K562 (cell line): ENCODE data around the gene CYP21A2. TPM values are rescaled to one million over a fixed set of nuclear protein-coding genes. Genes with fewer than 3 reads are reported as not detected.

Experiments used
- C11orf30 ChIP-seq: fragments of 450-650 bp; IDR thresholded peaks from 2 replicates; pipeline ENCODE4 v1.6.1; 2016; ENCODE audit warnings: low read depth, mild to moderate bottlenecking
- ETS2 ChIP-seq: IDR thresholded peaks from 2 replicates; pipeline ENCODE4 v1.6.1; 2016; ENCODE audit warnings: borderline replicate concordance, missing genetic modification characterization, mild to moderate bottlenecking, moderate library complexity, missing compliant biosample characterization; ENCODE audit not compliant: poor library complexity, severe bottlenecking
- MED1 ChIP-seq: sonication (generic); formaldehyde crosslinking; IDR thresholded peaks from 2 replicates; pipeline ENCODE4 v1.8.1; 2023; ENCODE audit warnings: missing genetic modification reagents, borderline replicate concordance
- MEIS2 ChIP-seq: fragments of 450-650 bp; IDR thresholded peaks from 2 replicates; pipeline ENCODE4 v1.6.1; 2014; ENCODE audit warnings: mild to moderate bottlenecking; ENCODE audit not compliant: partially characterized antibody
- PML ChIP-seq: IDR thresholded peaks from 2 replicates; pipeline ENCODE4 v1.6.1; 2012; ENCODE audit warnings: low read length, inconsistent platforms
- PRMT5 ChIP-seq: sonication (generic); formaldehyde crosslinking; IDR thresholded peaks from 2 replicates; pipeline ENCODE4 v1.5.0; 2020; ENCODE audit warnings: missing genetic modification reagents
- SOX6 ChIP-seq: fragments of 450-650 bp; IDR thresholded peaks from 2 replicates; pipeline ENCODE4 v1.6.1; 2014; ENCODE audit warnings: mild to moderate bottlenecking
- ZNF143 ChIP-seq: sonication (generic); formaldehyde crosslinking; IDR thresholded peaks from 2 replicates; pipeline ENCODE4 v1.9.0; 2022; ENCODE audit warnings: mild to moderate bottlenecking, missing genetic modification reagents
- ZNF212 ChIP-seq: fragments of 450-650 bp; formaldehyde crosslinking; IDR thresholded peaks from 2 replicates; pipeline ENCODE4 v1.4.0; 2020; ENCODE audit warnings: mild to moderate bottlenecking
- ZNF239 ChIP-seq: fragments of 250-450 bp; sonication (Bioruptor Pico); IDR thresholded peaks from 2 replicates; pipeline ENCODE4 v1.4.0; 2020; ENCODE audit warnings: mild to moderate bottlenecking
- ZNF316 ChIP-seq: fragments of 450-650 bp; IDR thresholded peaks from 2 replicates; pipeline ENCODE4 v1.6.1; 2016
- polyA plus RNA-seq, 8 experiments: library from polyadenylated mRNA; depleted of rRNA in 4 of 8; stranded (reverse) in 5 of 8; unstranded in 3 of 8; fragments of >200 nt; fragmentation: Nextera tagmentation in 2 of 8; fragmentation: Illumina TruSeq in 1 of 8; extraction: Ambion mirVana in 2 of 8; extraction: Trizol in 1 of 8; gene quantifications; 2 replicates each; pipeline versions ENCODE4 v1.2.1 to v1.2.3, GENCODE V29; 2011 to 2014; ENCODE audit warnings: inconsistent platforms in 1 of 8, missing spikeins in 1 of 8
- total RNA-seq, 7 experiments: library from RNA; depleted of rRNA in 6 of 7; stranded (reverse); fragments of >200 nt in 6 of 7; fragmentation: Illumina TruSeq in 2 of 7; extraction: Trizol in 2 of 7; gene quantifications; 2 replicates each; pipeline versions ENCODE4 v1.2.1 to v1.2.3, GENCODE V29; 2011 to 2021; ENCODE audit warnings: low replicate concordance in 1 of 7
- TF ChIP-seq, protein P1 (sequence below): fragments of 250-450 bp; sonication (Bioruptor Pico); IDR thresholded peaks from 2 replicates; pipeline ENCODE4 v1.4.0; 2020
- TF ChIP-seq, protein P2 (sequence below): fragments of 450-650 bp; IDR thresholded peaks from 2 replicates; pipeline ENCODE4 v1.6.1; 2018; ENCODE audit not compliant: partially characterized antibody
- TF ChIP-seq, protein P3 (sequence below): IDR thresholded peaks from 2 replicates; pipeline ENCODE4 v1.6.1; 2011; ENCODE audit warnings: borderline replicate concordance, low read depth, mild to moderate bottlenecking, moderate library complexity, low read length; ENCODE audit not compliant: insufficient read depth, poor library complexity, severe bottlenecking
- TF ChIP-seq, protein P4 (sequence below): sonication (generic); formaldehyde crosslinking; IDR thresholded peaks from 2 replicates; pipeline ENCODE4 v1.8.0; 2022; ENCODE audit warnings: mild to moderate bottlenecking, missing genetic modification reagents

Gene CYP21A2
- total and polyA plus RNA-seq, 9 of the 15 experiments (the other 6 are each of a cell fraction or from before 2014, with no cell fraction given): 0.03 to 1.4 (median 0.19) TPM

DNA sequence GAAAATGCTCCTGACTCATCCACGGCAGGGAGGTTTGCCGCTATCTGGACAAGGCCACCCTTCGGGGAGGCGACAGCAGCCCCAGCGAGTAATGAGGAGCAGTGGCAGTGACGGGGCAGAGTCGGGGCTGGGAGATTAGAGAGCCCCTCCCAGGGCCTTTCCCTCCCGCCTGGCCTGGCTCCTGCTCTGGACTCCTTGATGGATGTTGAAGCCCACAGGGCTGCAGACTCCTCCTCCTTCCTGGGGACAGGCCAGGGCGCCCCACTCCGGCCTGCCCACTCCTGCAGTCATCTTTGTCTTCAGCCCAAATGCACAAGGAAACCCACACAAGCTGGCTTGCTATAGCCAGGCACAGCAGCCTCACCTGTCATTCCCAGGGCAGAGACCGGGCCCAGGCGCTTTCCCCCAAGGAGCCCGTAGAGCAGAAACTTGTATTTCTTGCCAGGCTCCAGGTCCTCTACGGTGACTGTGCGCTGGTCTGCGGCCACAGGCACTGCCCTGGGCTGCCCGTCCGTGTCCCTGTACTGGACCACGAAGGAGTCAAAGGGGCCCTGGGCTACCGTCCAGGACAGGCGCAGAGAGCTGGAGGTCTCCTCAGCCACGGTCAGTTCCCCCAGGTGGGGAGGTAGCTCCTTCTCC lies 7.7 kb downstream of the CYP21A2 start (continued):
- TF ChIP-seq, protein P1, sequence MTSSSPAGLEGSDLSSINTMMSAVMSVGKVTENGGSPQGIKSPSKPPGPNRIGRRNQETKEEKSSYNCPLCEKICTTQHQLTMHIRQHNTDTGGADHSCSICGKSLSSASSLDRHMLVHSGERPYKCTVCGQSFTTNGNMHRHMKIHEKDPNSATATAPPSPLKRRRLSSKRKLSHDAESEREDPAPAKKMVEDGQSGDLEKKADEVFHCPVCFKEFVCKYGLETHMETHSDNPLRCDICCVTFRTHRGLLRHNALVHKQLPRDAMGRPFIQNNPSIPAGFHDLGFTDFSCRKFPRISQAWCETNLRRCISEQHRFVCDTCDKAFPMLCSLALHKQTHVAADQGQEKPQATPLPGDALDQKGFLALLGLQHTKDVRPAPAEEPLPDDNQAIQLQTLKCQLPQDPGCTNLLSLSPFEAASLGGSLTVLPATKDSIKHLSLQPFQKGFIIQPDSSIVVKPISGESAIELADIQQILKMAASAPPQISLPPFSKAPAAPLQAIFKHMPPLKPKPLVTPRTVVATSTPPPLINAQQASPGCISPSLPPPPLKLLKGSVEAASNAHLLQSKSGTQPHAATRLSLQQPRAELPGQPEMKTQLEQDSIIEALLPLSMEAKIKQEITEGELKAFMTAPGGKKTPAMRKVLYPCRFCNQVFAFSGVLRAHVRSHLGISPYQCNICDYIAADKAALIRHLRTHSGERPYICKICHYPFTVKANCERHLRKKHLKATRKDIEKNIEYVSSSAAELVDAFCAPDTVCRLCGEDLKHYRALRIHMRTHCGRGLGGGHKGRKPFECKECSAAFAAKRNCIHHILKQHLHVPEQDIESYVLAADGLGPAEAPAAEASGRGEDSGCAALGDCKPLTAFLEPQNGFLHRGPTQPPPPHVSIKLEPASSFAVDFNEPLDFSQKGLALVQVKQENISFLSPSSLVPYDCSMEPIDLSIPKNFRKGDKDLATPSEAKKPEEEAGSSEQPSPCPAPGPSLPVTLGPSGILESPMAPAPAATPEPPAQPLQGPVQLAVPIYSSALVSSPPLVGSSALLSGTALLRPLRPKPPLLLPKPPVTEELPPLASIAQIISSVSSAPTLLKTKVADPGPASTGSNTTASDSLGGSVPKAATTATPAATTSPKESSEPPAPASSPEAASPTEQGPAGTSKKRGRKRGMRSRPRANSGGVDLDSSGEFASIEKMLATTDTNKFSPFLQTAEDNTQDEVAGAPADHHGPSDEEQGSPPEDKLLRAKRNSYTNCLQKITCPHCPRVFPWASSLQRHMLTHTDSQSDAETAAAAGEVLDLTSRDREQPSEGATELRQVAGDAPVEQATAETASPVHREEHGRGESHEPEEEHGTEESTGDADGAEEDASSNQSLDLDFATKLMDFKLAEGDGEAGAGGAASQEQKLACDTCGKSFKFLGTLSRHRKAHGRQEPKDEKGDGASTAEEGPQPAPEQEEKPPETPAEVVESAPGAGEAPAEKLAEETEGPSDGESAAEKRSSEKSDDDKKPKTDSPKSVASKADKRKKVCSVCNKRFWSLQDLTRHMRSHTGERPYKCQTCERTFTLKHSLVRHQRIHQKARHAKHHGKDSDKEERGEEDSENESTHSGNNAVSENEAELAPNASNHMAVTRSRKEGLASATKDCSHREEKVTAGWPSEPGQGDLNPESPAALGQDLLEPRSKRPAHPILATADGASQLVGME (CRISPR knock-in tag): peak; percentile 42; the same call in 1 of the 2 replicates
- TF ChIP-seq PRMT5: no peak
- TF ChIP-seq ZNF239 (CRISPR knock-in tag): no peak
- TF ChIP-seq, protein P2, sequence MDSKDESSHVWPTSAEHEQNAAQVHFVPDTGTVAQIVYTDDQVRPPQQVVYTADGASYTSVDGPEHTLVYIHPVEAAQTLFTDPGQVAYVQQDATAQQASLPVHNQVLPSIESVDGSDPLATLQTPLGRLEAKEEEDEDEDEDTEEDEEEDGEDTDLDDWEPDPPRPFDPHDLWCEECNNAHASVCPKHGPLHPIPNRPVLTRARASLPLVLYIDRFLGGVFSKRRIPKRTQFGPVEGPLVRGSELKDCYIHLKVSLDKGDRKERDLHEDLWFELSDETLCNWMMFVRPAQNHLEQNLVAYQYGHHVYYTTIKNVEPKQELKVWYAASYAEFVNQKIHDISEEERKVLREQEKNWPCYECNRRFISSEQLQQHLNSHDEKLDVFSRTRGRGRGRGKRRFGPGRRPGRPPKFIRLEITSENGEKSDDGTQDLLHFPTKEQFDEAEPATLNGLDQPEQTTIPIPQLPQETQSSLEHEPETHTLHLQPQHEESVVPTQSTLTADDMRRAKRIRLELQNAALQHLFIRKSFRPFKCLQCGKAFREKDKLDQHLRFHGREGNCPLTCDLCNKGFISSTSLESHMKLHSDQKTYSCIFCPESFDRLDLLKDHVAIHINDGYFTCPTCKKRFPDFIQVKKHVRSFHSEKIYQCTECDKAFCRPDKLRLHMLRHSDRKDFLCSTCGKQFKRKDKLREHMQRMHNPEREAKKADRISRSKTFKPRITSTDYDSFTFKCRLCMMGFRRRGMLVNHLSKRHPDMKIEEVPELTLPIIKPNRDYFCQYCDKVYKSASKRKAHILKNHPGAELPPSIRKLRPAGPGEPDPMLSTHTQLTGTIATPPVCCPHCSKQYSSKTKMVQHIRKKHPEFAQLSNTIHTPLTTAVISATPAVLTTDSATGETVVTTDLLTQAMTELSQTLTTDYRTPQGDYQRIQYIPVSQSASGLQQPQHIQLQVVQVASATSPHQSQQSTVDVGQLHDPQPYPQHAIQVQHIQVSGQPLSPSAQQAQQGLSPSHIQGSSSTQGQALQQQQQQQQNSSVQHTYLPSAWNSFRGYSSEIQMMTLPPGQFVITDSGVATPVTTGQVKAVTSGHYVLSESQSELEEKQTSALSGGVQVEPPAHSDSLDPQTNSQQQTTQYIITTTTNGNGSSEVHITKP: peak; percentile 7
- TF ChIP-seq, protein P3, sequence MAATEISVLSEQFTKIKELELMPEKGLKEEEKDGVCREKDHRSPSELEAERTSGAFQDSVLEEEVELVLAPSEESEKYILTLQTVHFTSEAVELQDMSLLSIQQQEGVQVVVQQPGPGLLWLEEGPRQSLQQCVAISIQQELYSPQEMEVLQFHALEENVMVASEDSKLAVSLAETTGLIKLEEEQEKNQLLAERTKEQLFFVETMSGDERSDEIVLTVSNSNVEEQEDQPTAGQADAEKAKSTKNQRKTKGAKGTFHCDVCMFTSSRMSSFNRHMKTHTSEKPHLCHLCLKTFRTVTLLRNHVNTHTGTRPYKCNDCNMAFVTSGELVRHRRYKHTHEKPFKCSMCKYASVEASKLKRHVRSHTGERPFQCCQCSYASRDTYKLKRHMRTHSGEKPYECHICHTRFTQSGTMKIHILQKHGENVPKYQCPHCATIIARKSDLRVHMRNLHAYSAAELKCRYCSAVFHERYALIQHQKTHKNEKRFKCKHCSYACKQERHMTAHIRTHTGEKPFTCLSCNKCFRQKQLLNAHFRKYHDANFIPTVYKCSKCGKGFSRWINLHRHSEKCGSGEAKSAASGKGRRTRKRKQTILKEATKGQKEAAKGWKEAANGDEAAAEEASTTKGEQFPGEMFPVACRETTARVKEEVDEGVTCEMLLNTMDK: no peak
- TF ChIP-seq ETS2: no peak
- peak; percentile 63 for TF ChIP-seq MEIS2
- no peak for TF ChIP-seq PML
- TF ChIP-seq ZNF316: no peak
- no peak for TF ChIP-seq MED1 (CRISPR knock-in tag)
- TF ChIP-seq SOX6: 0 out of 2 replicates have a peak, but pooled peaks have one; percentile 35
- TF ChIP-seq, protein P4, sequence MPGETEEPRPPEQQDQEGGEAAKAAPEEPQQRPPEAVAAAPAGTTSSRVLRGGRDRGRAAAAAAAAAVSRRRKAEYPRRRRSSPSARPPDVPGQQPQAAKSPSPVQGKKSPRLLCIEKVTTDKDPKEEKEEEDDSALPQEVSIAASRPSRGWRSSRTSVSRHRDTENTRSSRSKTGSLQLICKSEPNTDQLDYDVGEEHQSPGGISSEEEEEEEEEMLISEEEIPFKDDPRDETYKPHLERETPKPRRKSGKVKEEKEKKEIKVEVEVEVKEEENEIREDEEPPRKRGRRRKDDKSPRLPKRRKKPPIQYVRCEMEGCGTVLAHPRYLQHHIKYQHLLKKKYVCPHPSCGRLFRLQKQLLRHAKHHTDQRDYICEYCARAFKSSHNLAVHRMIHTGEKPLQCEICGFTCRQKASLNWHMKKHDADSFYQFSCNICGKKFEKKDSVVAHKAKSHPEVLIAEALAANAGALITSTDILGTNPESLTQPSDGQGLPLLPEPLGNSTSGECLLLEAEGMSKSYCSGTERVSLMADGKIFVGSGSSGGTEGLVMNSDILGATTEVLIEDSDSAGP (CRISPR knock-in tag): no peak
- TF ChIP-seq C11orf30: peak; percentile 14; the same call in 1 of the 2 replicates
- TF ChIP-seq ZNF143: no peak
- TF ChIP-seq ZNF212 (CRISPR knock-in tag): no peak
